ENCODE results near the gene CRYBA4.

Gene CRYBA4

GRCh38 chr22:26662160-26662559 is 40.4 kb downstream of the CRYBA4 start:
- no peak for DNase-seq

GRCh38 chr22:26663374-26663923 is 41.7 kb downstream of the CRYBA4 start:
- DNase-seq = no peak

- no peak for DNase-seq
Observed at GRCh38 chr22:26665813-26666231, 44.1 kb downstream of the CRYBA4 start.

- DNase-seq = no peak
Observed at GRCh38 chr22:26667140-26667539, 45.4 kb downstream of the CRYBA4 start.

GRCh38 chr22:26669060-26669481 is 47.3 kb downstream of the CRYBA4 start:
- DNase-seq = no peak

- DNase-seq = no peak
Observed at GRCh38 chr22:26670459-26670858, 48.7 kb downstream of the CRYBA4 start.

GRCh38 chr22:26671317-26672059 is 49.7 kb downstream of the CRYBA4 start:
- peak; percentile 80 for DNase-seq

- DNase-seq = no peak
Observed at GRCh38 chr22:26672060-26672471, 50.3 kb downstream of the CRYBA4 start.

GRCh38 chr22:26672590-26673468 is 51.1 kb downstream of the CRYBA4 start:
- peak; percentile 95 for DNase-seq

GRCh38 chr22:26673486-26673885 is 51.7 kb downstream of the CRYBA4 start:
- DNase-seq = peak; percentile 32

GRCh38 chr22:26674211-26675190 is 52.7 kb downstream of the CRYBA4 start:
- DNase-seq = peak; percentile 40

- no peak for DNase-seq
Observed at GRCh38 chr22:26675687-26676268, 54.0 kb downstream of the CRYBA4 start.

GRCh38 chr22:26677217-26677616 is 55.5 kb downstream of the CRYBA4 start:
- DNase-seq = no peak

- DNase-seq = peak; percentile 73
Observed at GRCh38 chr22:26679003-26679629, 57.4 kb downstream of the CRYBA4 start.
